Measurements from ENCODE around the gene CA6. TPM values are rescaled to one million over a fixed set of nuclear protein-coding genes. Genes with fewer than 3 reads are reported as not detected.

CA6 gene
- total and polyA plus RNA-seq, 8 donors, result not detected

GRCh38 chr1:8969937-8970336 is 24.3 kb downstream of the CA6 start:
- FAIRE-seq, result no peak
- Histone ChIP-seq H3K27me3 (no peaks in the 10 kb centered on the region), H3K27ac (no peak overlapping the region), H3K36me3 (no peaks in the 10 kb centered on the region), H3K9me3 (no peaks in the 10 kb centered on the region), H3K4me3 (no peak overlapping the region), H3K4me1 (no peaks in the 10 kb centered on the region)
- TF ChIP-seq, protein P1, sequence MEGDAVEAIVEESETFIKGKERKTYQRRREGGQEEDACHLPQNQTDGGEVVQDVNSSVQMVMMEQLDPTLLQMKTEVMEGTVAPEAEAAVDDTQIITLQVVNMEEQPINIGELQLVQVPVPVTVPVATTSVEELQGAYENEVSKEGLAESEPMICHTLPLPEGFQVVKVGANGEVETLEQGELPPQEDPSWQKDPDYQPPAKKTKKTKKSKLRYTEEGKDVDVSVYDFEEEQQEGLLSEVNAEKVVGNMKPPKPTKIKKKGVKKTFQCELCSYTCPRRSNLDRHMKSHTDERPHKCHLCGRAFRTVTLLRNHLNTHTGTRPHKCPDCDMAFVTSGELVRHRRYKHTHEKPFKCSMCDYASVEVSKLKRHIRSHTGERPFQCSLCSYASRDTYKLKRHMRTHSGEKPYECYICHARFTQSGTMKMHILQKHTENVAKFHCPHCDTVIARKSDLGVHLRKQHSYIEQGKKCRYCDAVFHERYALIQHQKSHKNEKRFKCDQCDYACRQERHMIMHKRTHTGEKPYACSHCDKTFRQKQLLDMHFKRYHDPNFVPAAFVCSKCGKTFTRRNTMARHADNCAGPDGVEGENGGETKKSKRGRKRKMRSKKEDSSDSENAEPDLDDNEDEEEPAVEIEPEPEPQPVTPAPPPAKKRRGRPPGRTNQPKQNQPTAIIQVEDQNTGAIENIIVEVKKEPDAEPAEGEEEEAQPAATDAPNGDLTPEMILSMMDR (IDR thresholded peaks at IDR 0.05), result no peak
- ATAC-seq, result no peak
- WGBS, 2 donors, result 92 to 93% methylated on average over 7 of the region's 7 CpGs
- DNase-seq, result no peak
- intact Hi-C loops (cut with DNase I), result no loop called here

DNA sequence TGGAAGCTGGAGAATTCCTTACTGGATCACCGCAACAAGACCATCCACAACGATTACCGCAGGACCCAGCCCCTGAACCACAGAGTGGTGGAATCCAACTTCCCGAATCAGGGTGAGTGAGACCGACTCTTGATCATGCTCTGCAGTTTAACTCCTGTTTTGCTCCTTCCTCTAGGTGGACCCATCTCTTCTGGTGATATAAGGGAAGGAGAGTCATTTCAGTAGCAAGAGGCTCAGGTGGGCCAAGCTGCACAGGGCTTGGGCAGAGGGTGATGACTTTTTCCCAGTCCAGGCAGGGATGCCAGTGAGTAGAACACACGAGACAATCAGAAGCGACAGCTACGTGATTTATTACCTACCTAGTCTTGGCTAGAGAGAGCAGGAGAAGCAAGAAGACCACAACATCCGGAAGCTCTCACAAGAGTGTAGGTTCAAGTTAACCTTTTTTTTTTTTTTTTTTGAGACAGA is 25.2 kb downstream of the CA6 start:
- Histone ChIP-seq H3K4me3 (no peak overlapping the region), H3K27ac (no peak overlapping the region), H3K36me3 (no peaks in the 10 kb centered on the region), H3K27me3 (no peaks in the 10 kb centered on the region), H3K4me1 (no peaks in the 10 kb centered on the region), H3K9me3 (no peaks in the 10 kb centered on the region)
- DNase-seq (no peak), ATAC-seq (no peak), FAIRE-seq (no peak)
- 71 to 77% methylated on average over 9 of the region's 9 CpGs for WGBS, 2 donors
- intact Hi-C loops (cut with DNase I), result no loop called here
- TF ChIP-seq, protein P1 (IDR thresholded peaks at IDR 0.05), result no peak

- Histone ChIP-seq H3K36me3 (no peaks in the 10 kb centered on the region), H3K4me3 (no peak overlapping the region), H3K4me1 (no peaks in the 10 kb centered on the region), H3K27ac (no peak overlapping the region), H3K9me3 (no peaks in the 10 kb centered on the region), H3K27me3 (no peaks in the 10 kb centered on the region)
- intact Hi-C loops (cut with DNase I), result no loop called here
- TF ChIP-seq, protein P1 (IDR thresholded peaks at IDR 0.05), result no peak
- WGBS, 2 donors, result 66 to 72% methylated on average over 7 of the region's 7 CpGs
- ATAC-seq (no peak), FAIRE-seq (no peak), DNase-seq (no peak)
Measured at GRCh38 chr1:8974551-8974950, 28.9 kb downstream of the CA6 start.

- TF ChIP-seq, protein P1 (IDR thresholded peaks at IDR 0.05), result no peak
- no peaks in the 10 kb centered on the region for H3K4me1 ChIP-seq
- H3K4me3 ChIP-seq, result no peak overlapping the region
- DNase-seq, result no peak
- no peaks in the 10 kb centered on the region for H3K27me3 ChIP-seq
- no peak for FAIRE-seq
- WGBS, 2 donors, result 54 to 56% methylated on average over 5 of the region's 5 CpGs
- intact Hi-C loops (cut with DNase I), result no loop called here
- no peak overlapping the region for H3K27ac ChIP-seq
- ATAC-seq, result no peak
- H3K36me3 ChIP-seq, result no peaks in the 10 kb centered on the region
- H3K9me3 ChIP-seq, result no peaks in the 10 kb centered on the region
Measured at GRCh38 chr1:8976338-8976737, 30.7 kb downstream of the CA6 start.

GRCh38 chr1:8976896-8977450 is 31.3 kb downstream of the CA6 start:
- intact Hi-C loops (cut with DNase I), result no loop called here
- TF ChIP-seq, protein P1 (IDR thresholded peaks at IDR 0.05), result no peak
- ATAC-seq, result no peak
- no peaks in the 10 kb centered on the region for H3K27me3 ChIP-seq
- no peaks in the 10 kb centered on the region for H3K4me1 ChIP-seq
- H3K9me3 ChIP-seq, result no peaks in the 10 kb centered on the region
- DNase-seq, result no peak
- H3K4me3 ChIP-seq, result no peak overlapping the region
- no peaks in the 10 kb centered on the region for H3K36me3 ChIP-seq
- WGBS, 2 donors, result 69 to 77% methylated on average over 20 of the region's 20 CpGs
- no peak for FAIRE-seq
- no peak overlapping the region for H3K27ac ChIP-seq

Data from pancreas (tissue), 10 donors.